Activated effector memory CD4-positive, alpha-beta T cell treated with anti-CD3 and anti-CD28 coated beads, Interleukin-2, amount 50 U/mL, for 16 hours (primary cell): ENCODE measurements around the gene OPN4.

ENCODE experiments used
- DNase-seq: peaks from one replicate; pipeline ENCODE4 v3.0.0-alpha.2; 2020

The OPN4 gene

DNA sequence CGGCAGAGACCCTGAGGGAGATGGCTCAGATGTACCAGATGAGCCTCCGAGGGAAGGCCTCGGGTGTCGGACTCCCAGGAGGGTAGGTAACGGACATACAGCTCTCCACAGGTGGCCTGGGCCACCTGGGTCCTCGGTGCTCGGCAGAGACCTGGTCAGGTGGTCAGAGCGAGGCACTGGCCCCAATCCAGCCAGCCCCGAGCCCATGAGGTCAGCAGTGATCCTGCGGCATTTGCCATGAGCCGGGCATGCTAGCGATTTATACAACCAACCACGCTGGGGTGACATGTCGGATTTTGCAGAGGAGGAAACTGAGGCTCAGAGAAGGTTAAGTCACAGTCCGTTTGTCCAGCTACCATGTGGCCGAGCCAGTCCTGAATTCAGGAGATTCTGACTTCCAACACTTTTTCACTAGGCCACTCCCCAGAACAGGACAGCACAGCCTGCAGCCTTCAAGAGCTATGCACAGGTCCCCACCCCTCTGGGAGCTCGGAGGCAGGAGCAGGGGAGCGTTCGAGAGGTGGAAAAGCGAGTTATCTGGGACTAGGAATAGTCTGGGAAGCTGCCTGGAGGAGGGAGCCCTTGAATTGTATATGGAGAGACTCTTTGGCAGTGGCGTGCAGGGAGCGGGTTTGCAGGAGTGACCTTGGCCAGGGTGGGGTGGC is 27.5 kb downstream of the OPN4 start:
- DNase-seq: no peak

DNA sequence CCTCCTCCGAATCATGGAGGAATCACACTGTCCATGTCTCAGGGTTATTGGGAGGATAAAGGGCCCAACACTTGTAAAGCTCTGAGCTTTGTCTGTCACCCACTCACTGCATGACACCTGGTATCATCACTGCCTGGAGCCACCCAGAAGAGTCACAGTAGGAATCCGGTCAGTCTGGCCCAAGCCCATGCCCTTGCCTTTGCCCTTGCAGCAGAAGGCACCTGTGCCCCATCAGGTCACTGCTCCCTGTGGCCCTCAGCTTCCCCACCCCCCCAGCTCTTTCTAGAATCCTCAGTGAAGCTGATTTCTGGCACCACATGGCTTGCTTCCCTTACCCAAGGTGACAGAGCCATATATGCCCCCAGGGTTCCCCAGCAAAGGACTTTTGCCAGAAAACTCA is 28.3 kb downstream of the OPN4 start:
- no peak for DNase-seq

GRCh38 chr10:86684331-86685097 is 30.2 kb downstream of the OPN4 start:
- no peak for DNase-seq

- DNase-seq: no peak
Measured at GRCh38 chr10:86685416-86685815, 31.1 kb downstream of the OPN4 start.

DNA sequence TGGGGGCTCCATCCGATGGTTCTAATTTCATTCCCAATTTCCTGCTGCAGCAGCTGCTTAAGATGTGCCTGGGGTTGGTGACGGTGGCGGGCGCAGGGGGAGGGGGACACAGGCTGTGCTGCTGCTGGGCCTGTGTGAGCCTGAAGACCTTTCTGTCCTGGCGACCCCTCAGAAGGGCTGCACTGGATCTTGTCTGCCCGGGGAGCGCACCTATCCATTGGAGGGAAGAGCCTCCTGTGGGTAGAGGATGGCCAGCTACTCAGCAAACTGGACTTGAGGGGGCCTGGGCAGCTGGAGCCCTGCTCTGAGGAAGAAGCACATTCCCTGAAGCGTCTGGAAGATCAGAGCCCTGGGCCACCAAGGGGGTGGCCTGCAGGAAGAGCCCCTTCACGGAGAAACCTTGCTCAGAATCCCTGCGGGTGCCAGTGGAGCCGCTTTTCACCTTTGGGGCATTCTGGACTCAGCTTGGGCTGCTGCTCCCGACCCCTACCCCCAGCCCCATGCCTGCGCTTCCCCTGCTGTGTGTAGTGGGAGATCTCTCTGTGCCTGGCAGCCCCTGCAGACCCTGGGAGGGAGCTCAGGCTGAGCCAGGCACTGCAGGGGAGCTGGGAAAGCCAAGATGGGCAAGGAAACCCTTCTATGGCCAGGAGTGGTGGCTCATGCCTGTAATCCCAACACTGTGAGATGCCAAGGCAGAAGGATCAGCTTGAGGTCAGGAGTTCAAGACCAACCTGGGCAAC is 31.7 kb downstream of the OPN4 start:
- DNase-seq: no peak

DNA sequence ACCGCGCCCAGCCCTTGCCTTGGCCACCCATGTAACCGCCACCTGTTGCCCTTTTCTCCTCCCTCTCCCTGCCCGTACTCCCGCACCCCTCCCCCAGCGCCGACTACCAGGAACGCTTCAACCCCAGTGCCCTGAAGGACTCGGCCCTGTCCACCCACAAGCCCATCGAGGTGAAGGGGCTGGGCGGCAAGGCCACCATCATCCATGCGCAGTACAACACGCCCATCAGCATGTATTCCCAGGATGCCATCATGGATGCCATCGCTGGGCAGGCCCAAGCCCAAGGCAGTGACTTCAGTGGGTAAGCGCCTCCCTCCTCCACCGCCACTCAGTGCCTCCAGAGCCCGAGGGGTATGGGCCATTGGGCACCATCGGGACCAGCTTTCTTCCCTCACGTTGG is 32.6 kb downstream of the OPN4 start:
- no peak for DNase-seq

DNA sequence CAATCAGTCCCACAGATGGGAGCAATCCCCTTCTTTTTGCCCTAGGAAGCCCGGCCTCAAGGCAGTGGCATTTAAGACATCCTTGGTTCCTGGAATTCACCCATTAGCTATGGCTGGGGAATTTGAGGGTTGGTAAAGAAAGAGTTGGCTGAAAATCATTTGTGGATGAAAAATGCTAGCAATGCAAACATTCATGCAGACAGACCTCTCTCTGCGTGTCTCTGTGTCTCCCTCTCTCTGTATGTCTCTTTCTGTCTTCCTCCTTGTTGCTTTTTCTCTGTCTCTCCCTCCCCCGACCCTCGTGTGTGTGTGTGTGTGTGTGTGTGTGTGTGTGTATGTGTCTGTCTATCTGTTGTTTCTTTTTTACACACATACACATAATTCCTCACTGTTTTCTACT is 33.4 kb downstream of the OPN4 start:
- no peak for DNase-seq

- peak; percentile 81 for DNase-seq
Measured at GRCh38 chr10:86688398-86688921, 34.1 kb downstream of the OPN4 start.

GRCh38 chr10:86689146-86689545 is 34.8 kb downstream of the OPN4 start:
- DNase-seq: no peak

DNA sequence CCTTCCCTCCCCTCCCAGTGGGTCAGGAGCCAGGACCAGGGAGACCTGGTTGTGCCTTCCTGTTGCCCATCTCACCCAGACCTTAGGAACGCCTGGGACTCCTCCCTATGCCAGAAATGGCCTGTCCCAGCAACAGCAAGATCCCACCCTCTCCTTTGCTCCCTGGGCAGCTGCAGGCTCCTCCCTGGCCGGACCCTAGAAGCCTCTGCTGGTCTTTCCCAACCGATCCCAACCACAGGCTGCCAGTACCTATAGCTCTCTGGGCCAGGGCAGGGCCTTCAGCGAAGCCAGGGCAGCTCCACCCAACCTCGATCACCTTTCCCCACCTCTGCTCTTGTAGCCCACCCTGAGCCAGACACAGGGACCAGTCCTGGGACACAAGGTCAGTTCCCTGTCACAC is 35.9 kb downstream of the OPN4 start:
- no peak for DNase-seq

- DNase-seq: no peak
Measured at GRCh38 chr10:86690657-86691084, 36.3 kb downstream of the OPN4 start.

- DNase-seq: no peak
Measured at GRCh38 chr10:86691333-86692022, 37.1 kb downstream of the OPN4 start.

GRCh38 chr10:86692023-86692514 is 37.7 kb downstream of the OPN4 start:
- no peak for DNase-seq

DNA sequence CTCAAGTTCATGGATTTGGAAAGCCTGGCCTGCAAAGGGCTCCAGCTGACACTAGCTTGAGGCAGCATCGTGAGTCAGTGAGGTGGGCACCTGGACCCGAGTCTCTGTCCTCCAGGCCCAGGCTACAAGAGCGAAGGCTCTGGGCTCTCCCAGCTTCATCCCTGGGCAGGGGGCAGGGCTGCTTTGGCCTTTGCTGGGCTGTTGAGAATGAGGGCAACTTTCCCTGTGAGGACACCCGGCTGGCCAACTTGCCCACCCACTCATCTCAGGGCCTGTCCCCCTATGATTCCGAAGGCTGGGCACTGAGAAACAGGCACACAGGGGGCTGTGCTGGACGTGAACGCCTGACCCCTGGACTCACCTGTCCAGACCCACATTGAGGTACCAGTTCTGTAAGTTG is 38.3 kb downstream of the OPN4 start:
- DNase-seq: no peak

- no peak for DNase-seq
Measured at GRCh38 chr10:86693275-86693674, 38.9 kb downstream of the OPN4 start.

DNA sequence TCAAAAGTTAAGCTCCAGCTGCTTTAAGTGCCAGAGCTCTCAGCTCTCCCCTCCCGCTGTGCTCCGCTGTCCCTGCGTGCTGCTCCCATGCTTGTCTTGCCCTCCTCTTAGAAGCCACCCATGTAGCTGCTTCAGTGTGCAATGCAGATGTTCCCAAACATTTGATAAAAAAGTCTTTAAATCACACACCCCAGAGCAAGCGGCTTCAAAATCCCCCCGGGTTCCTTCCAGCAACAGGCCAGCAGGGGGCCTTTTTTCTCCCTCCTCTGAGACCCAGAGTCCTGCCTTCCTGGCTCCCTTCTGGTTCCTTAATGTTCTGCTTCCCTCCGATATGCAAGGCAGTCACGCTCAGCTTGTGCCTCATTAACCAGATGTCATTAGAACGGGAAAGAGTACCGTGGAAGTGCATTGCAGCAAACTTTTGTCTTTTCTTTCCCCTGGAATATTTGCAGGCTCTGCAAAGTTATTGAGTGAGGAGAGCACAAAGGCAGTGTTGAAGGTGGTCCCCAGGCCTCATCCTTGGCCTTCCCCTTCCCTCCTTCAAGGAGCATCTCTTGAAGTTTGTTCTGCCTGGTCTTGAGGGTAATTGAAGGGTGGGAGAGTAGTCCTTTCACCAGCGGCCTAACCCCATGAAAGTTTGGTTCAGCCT is 39.5 kb downstream of the OPN4 start:
- DNase-seq: peak; percentile 74

GRCh38 chr10:86698207-86698940 is 44.0 kb downstream of the OPN4 start:
- DNase-seq: no peak

DNA sequence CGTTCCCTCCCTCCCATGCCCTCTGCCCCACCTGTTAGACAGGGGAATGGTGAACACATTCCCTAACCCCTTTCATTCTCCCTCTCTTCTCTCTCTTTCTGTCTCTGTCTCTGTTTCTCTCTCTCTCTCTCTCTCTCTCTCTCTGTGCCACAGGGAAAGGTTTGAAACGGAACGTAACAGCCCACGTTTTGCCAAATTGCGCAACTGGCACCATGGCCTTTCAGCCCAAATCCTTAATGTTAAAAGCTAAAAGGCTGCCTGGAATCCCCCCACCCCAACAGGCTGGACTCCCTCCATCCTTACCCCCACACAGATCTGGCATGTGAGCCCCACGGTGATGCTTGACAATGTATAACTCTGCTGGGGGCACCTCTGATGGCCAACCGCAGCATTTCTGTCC is 44.8 kb downstream of the OPN4 start:
- DNase-seq: no peak

DNA sequence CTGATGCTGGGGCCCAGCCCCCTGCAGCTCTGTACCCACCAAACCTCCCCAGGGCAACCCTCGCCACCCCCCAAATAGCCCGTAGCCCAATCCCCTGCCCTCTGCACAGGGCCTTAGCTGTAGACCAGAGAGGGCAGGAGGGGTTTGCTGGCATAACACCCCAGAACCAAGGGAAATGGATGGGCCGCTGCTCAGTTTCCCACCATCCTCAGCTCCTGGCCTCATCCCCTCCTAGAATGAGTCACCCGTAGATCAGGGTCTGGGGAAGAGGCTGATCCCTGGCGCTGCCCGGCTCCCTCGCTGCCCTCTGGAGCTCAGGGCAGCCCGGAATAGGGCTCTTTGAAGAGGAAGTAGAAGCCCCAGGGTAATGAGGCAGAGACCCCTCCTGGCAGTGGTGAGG is 45.2 kb downstream of the OPN4 start:
- DNase-seq: no peak

GRCh38 chr10:86699991-86700840 is 45.9 kb downstream of the OPN4 start:
- no peak for DNase-seq
